H1 (cell line): ENCODE measurements around the gene KCNMA1. TPM values are rescaled to one million over a fixed set of nuclear protein-coding genes. Genes with fewer than 3 reads are reported as not detected.

Source experiments
- CTCF ChIA-PET: fragments of 300-600 bp; sonication (Branson Sonifier 250); formaldehyde crosslinking; loops from one replicate; lab custom pipeline; 2021; ENCODE audit not compliant: partially characterized antibody; lab: Charles Lee
- POLR2A ChIA-PET: fragments of 300-600 bp; sonication (Branson Sonifier 250); formaldehyde crosslinking; loops from one replicate; lab custom pipeline; 2021; ENCODE audit warnings: inconsistent platforms; ENCODE audit not compliant: partially characterized antibody; lab: Charles Lee
- DNase-seq, 2 experiments: peaks; one replicate each; pipeline versions ENCODE4 v3.0.0 to v3.0.0-alpha.2; 2010 to 2022; ENCODE audit warnings: low spot score in 2 of 2, low read depth in 1 of 2, mixed read lengths in 1 of 2
- FAIRE-seq: peaks from 2 replicates; lab custom pipeline; 2011; peaks lifted over from hg19 to GRCh38; lab: Jason Lieb, UNC
- H2AFZ ChIP-seq: 2 replicates; pipeline ENCODE4 v1.8.1; 2012; ENCODE audit warnings: low read length, inconsistent platforms
- H2AK5ac ChIP-seq: 2 replicates; pipeline ENCODE4 v1.6.1; 2013; ENCODE audit warnings: low read depth, low read length
- H2BK120ac ChIP-seq: replicated peaks from 2 replicates; pipeline ENCODE3; 2013; ENCODE audit warnings: low read depth, low read length, inconsistent platforms
- H2BK12ac ChIP-seq: 2 replicates; pipeline ENCODE4 v1.6.1; 2013; ENCODE audit warnings: low read depth, low read length
- H2BK15ac ChIP-seq: 2 replicates; pipeline ENCODE4 v1.6.1; 2013; ENCODE audit warnings: low read length
- H2BK20ac ChIP-seq: 2 replicates; pipeline ENCODE4 v1.6.1; 2013; ENCODE audit warnings: low read length
- H2BK5ac ChIP-seq: 2 replicates; pipeline ENCODE4 v1.6.1; 2013; ENCODE audit warnings: low read depth, low read length
- H3K14ac ChIP-seq: 2 replicates; pipeline ENCODE4 v1.6.1; 2013; ENCODE audit warnings: inconsistent platforms; ENCODE audit not compliant: insufficient read length
- H3K18ac ChIP-seq: 2 replicates; pipeline ENCODE4 v1.6.1; 2013; ENCODE audit warnings: low read length; ENCODE audit errors: extremely low read depth
- H3K23ac ChIP-seq: 2 replicates; pipeline ENCODE4 v1.6.1; 2013; ENCODE audit warnings: inconsistent platforms; ENCODE audit not compliant: insufficient read length
- H3K23me2 ChIP-seq: 2 replicates; pipeline ENCODE4 v1.6.1; 2013; ENCODE audit warnings: low read depth, low read length
- H3K27ac ChIP-seq: 2 replicates; pipeline ENCODE4 v1.6.1; 2011; ENCODE audit warnings: low read depth, low read length, inconsistent platforms
- H3K27me3 ChIP-seq, 4 experiments: replicated peaks in 1 of 4; 1 replicate in 1 of 4; 2 replicates in 3 of 4; pipeline versions ENCODE4 v1.6.1 to v1.8.1; 2011 to 2013; ENCODE audit warnings: low read length in 3 of 4, mild to moderate bottlenecking in 3 of 4, inconsistent platforms in 2 of 4, mixed read lengths in 2 of 4, moderate library complexity in 1 of 4; ENCODE audit not compliant: control insufficient read depth in 3 of 4, insufficient read depth in 3 of 4; ENCODE audit errors: extremely low read depth in 1 of 4
- H3K36me3 ChIP-seq, 4 experiments: 2 replicates each; pipeline versions ENCODE4 v1.6.1 to v1.8.1; 2011 to 2013; ENCODE audit warnings: mild to moderate bottlenecking in 4 of 4, low read length in 3 of 4, moderate library complexity in 2 of 4, control low read depth in 1 of 4, inconsistent platforms in 1 of 4; ENCODE audit not compliant: insufficient read depth in 4 of 4, control insufficient read depth in 2 of 4
- H3K4ac ChIP-seq: replicated peaks from 2 replicates; pipeline ENCODE3; 2013; ENCODE audit warnings: low read length, low read depth, mixed read lengths, inconsistent platforms; ENCODE audit not compliant: insufficient read length
- H3K4me1 ChIP-seq, 4 experiments: replicated peaks in 1 of 4; 1 replicate in 1 of 4; 2 replicates in 3 of 4; pipeline versions ENCODE4 v1.6.1 to v1.8.1; 2011 to 2013; ENCODE audit warnings: low read length in 3 of 4, inconsistent platforms in 2 of 4, mixed read lengths in 1 of 4; ENCODE audit not compliant: insufficient read depth in 4 of 4, control insufficient read depth in 3 of 4
- H3K4me2 ChIP-seq, 2 experiments: 2 replicates each; pipeline versions ENCODE4 v1.6.1 to v1.8.1; 2011 to 2013; ENCODE audit warnings: low read depth in 2 of 2, low read length in 2 of 2, control low read depth in 1 of 2, inconsistent platforms in 1 of 2, mild to moderate bottlenecking in 1 of 2; ENCODE audit not compliant: insufficient read depth in 1 of 2
- H3K4me3 ChIP-seq, 4 experiments: fragments of 200-600, 300-600 bp in 1 of 4; sonication (generic), shearing (Covaris generic), sonication (Bioruptor Twin) in 1 of 4; 2 replicates each; pipeline versions ENCODE4 v1.5.1 to v1.8.1; 2011 to 2016; ENCODE audit warnings: low read length in 4 of 4, low read depth in 3 of 4, control low read depth in 2 of 4, inconsistent platforms in 2 of 4, mild to moderate bottlenecking in 2 of 4, mixed read lengths in 1 of 4, moderate library complexity in 1 of 4; ENCODE audit not compliant: insufficient read depth in 2 of 4; ENCODE audit errors: extremely low read depth in 1 of 4
- H3K56ac ChIP-seq: replicated peaks from 2 replicates; pipeline ENCODE3; 2013; ENCODE audit warnings: low read depth, mild to moderate bottlenecking, mixed read lengths, low read length, inconsistent platforms; ENCODE audit not compliant: insufficient read length
- H3K79me1 ChIP-seq: 2 replicates; pipeline ENCODE4 v1.6.1; 2013; ENCODE audit warnings: low read depth, low read length, control low read depth
- H3K79me2 ChIP-seq, 2 experiments: 2 replicates each; pipeline versions ENCODE4 v1.6.1 to v1.8.1; 2012 to 2013; ENCODE audit warnings: low read length in 2 of 2, mild to moderate bottlenecking in 2 of 2, inconsistent platforms in 1 of 2; ENCODE audit not compliant: insufficient read depth in 2 of 2, control insufficient read depth in 1 of 2
- H3K9ac ChIP-seq, 4 experiments: replicated peaks in 1 of 4; 1 replicate in 1 of 4; 2 replicates in 3 of 4; pipeline versions ENCODE4 v1.6.1 to v1.8.1; 2011 to 2013; ENCODE audit warnings: low read depth in 3 of 4, low read length in 3 of 4, control low read depth in 2 of 4, mild to moderate bottlenecking in 2 of 4, moderate library complexity in 2 of 4, inconsistent platforms in 1 of 4; ENCODE audit errors: extremely low read depth in 1 of 4
- H3K9me3 ChIP-seq, 2 experiments: 2 replicates each; pipeline versions ENCODE4 v1.6.1 to v1.8.1; 2012 to 2013; ENCODE audit warnings: mild to moderate bottlenecking in 2 of 2, moderate library complexity in 2 of 2, control low read depth in 1 of 2, inconsistent platforms in 1 of 2, low read depth in 1 of 2, low read length in 1 of 2, mixed read lengths in 1 of 2; ENCODE audit not compliant: insufficient read depth in 2 of 2
- H4K20me1 ChIP-seq, 2 experiments: replicated peaks in 1 of 2; 2 replicates each; pipeline versions ENCODE3 to v1.8.1; 2011 to 2013; ENCODE audit warnings: inconsistent platforms in 2 of 2, low read length in 2 of 2, mild to moderate bottlenecking in 1 of 2; ENCODE audit not compliant: insufficient read depth in 2 of 2, control insufficient read depth in 1 of 2
- H4K5ac ChIP-seq: 2 replicates; pipeline ENCODE4 v1.6.1; 2013; ENCODE audit warnings: low read length, low read depth, mixed read lengths, inconsistent platforms; ENCODE audit not compliant: insufficient read length
- H4K8ac ChIP-seq: 2 replicates; pipeline ENCODE4 v1.8.0; 2013; ENCODE audit warnings: mild to moderate bottlenecking, moderate library complexity, low read length, inconsistent platforms; ENCODE audit not compliant: insufficient read depth; ENCODE audit errors: extremely low read depth
- H4K91ac ChIP-seq: replicated peaks from 2 replicates; pipeline ENCODE3; 2013; ENCODE audit warnings: low read length, mixed read lengths, inconsistent platforms; ENCODE audit not compliant: insufficient read length
- EGR1 ChIP-seq: IDR thresholded peaks from 2 replicates; pipeline ENCODE4 v1.6.1; 2011; ENCODE audit warnings: low read depth, low read length, borderline replicate concordance
- HDAC6 ChIP-seq: IDR thresholded peaks from one replicate; pipeline ENCODE4 v1.7.1; 2012; ENCODE audit warnings: low read depth, mild to moderate bottlenecking, inconsistent platforms, low read length, moderate library complexity
- JUND ChIP-seq: IDR thresholded peaks from 2 replicates; pipeline ENCODE4 v1.6.1; 2011; ENCODE audit warnings: mild to moderate bottlenecking, improper control_type of control experiment, low read length
- MAFK ChIP-seq: IDR thresholded peaks from 2 replicates; pipeline ENCODE4 v1.6.1; 2012; ENCODE audit warnings: low read depth, mild to moderate bottlenecking, improper control_type of control experiment, low read length
- POLR2AphosphoS5 ChIP-seq: IDR thresholded peaks from 2 replicates; pipeline ENCODE4 v1.6.1; 2011; ENCODE audit warnings: low read depth, low read length
- RAD21 ChIP-seq, 2 experiments: IDR thresholded peaks in 1 of 2; conservative IDR thresholded peaks in 1 of 2; 2 replicates each; pipeline ENCODE4 v1.6.1; 2011; ENCODE audit warnings: low read depth in 2 of 2, low read length in 2 of 2, improper control_type of control experiment in 1 of 2, inconsistent platforms in 1 of 2, mild to moderate bottlenecking in 1 of 2, moderate library complexity in 1 of 2
- RNF2 ChIP-seq: fragments of 200-900, 300-1000 bp; sonication (generic); IDR thresholded peaks from 2 replicates; pipeline ENCODE4 v1.7.1; 2016; ENCODE audit warnings: borderline replicate concordance, low read depth, mild to moderate bottlenecking, antibody characterized with exemption, low read length; ENCODE audit not compliant: poor library complexity, severe bottlenecking; ENCODE audit errors: missing control alignments
- SIN3A ChIP-seq, 2 experiments: IDR thresholded peaks in 1 of 2; conservative IDR thresholded peaks in 1 of 2; 2 replicates each; pipeline ENCODE4 v1.6.1; 2011 to 2012; ENCODE audit warnings: low read length in 2 of 2, improper control_type of control experiment in 1 of 2, low read depth in 1 of 2, mild to moderate bottlenecking in 1 of 2
- SIRT6 ChIP-seq: IDR thresholded peaks from one replicate; pipeline ENCODE4 v1.7.1; 2012; ENCODE audit warnings: low read length, inconsistent platforms
- TAF7 ChIP-seq: optimal IDR thresholded peaks from 2 replicates; pipeline ENCODE3; 2011; ENCODE audit warnings: low read depth, mild to moderate bottlenecking, inconsistent platforms, low read length, moderate library complexity, borderline replicate concordance
- WGBS, 2 experiments: shearing (Covaris generic) in 1 of 2; methylation state at CpG; one replicate each; pipeline versions ENCODE4 v1.1.6 to v1.1.7; 2013 to 2015; ENCODE audit warnings: low lambda C conversion rate in 2 of 2, mixed read lengths in 2 of 2, inconsistent platforms in 1 of 2, low coverage in 1 of 2, missing lambda C conversion rate in 1 of 2; ENCODE audit not compliant: insufficient replicate concordance in 2 of 2, insufficient coverage in 1 of 2, insufficient read length in 1 of 2; ENCODE audit errors: extremely low coverage in 1 of 2, missing lambda C conversion rate in 1 of 2; 5-methylcytosine and 5-hydroxymethylcytosine counted together
- polyA plus RNA-seq, 7 experiments: library from polyadenylated mRNA; depleted of rRNA in 3 of 7; stranded (reverse) in 5 of 7; unstranded in 2 of 7; fragments of >200 nt in 5 of 7; fragments of 200-250 nt in 2 of 7; gene quantifications; 1 replicate in 5 of 7; 2 replicates in 1 of 7; 4 replicates in 1 of 7; pipeline versions ENCODE4 v1.2.1 to v1.2.3, GENCODE V29; 2011 to 2013; ENCODE audit warnings: missing spikeins in 2 of 7, mixed read lengths in 2 of 7
- total RNA-seq: library from RNA; stranded (reverse); fragmentation: NEBNext Ultra II Directional; extraction: Animal tissue kit (Norgen Biotek cat#: 25700); gene quantifications from 2 replicates; pipeline ENCODE4 v1.2.1, GENCODE V29; 2021
- TF ChIP-seq, protein P1 (sequence below): IDR thresholded peaks from 2 replicates; pipeline ENCODE4 v1.6.1; 2012; ENCODE audit warnings: inconsistent platforms

Gene KCNMA1
- total and polyA plus RNA-seq, 2 of the 8 experiments (the other 6 are each of a cell fraction or from before 2014, with no cell fraction given): 10.2 to 11.1 TPM

DNA sequence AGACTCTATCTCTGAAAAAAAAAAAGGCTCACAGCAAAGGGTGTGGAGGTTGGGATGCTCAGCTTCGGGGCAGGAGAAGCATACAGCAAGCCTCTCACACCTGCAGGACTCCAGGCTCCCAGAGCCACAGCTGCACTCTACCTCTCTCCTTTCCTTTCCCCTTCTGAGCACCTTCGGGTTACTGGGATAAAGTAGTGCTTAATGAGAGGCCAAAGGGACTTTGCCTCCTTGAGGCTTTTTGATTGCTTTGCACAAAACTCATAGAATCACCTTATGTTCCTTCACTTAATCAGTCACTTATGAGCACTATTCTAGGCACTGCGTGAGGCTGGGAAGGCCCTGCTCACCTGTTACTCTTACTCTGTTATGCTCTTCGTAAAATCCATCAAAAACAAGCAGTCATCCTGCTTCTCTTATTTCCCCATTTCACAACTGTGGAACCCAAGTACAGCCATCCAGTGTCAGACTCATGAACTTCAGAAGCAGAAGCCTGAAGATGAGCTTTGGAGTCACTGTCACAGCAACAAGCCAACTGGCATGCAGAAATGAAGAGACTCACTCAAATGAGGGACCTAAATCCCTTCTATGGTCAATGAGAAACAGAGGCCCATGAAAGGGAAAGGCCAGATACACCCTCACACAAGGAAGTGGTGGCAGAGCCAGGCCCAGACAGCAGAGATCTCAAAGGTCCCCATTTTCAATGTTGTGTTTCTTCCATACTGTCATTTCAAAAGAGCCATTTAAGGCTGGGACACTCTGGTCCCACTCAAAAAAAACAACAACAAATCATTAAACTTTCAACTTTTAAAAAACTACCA is 205.4 kb downstream of the KCNMA1 start:
- Histone ChIP-seq H4K8ac (no peak overlapping the region), H3K23ac (no peak overlapping the region), H3K27me3 (no peaks in the 10 kb centered on the region), H2AK5ac (no peak overlapping the region), H3K9ac (no peak overlapping the region), H4K20me1 (no peaks in the 10 kb centered on the region), H3K9me3 (no peaks in the 10 kb centered on the region), H3K4me2 (no peak overlapping the region), H2AFZ (no peak overlapping the region), H4K91ac (no peak overlapping the region), H3K79me1 (no peaks in the 10 kb centered on the region), H3K27ac (0 out of 2 replicates have a peak overlapping the region, but pooled peaks have one; percentile 17), H2BK20ac (no peak overlapping the region), H3K4me1 (peaks cover 0 to 20% (median 7%) of the 10 kb centered on the region in 4 experiments; a peak in 4 of 7 replicates), H4K5ac (no peak overlapping the region), H3K56ac (no peak overlapping the region), H2BK5ac (no peak overlapping the region), H3K14ac (no peak overlapping the region), H3K79me2 (no peaks in the 10 kb centered on the region), H2BK12ac (0 out of 2 replicates have a peak overlapping the region, but pooled peaks have one; percentile 31), H3K4ac (no peak overlapping the region), H3K18ac (0 out of 2 replicates have a peak overlapping the region, but pooled peaks have one; percentile 7), H3K36me3 (no peaks in the 10 kb centered on the region), H2BK15ac (no peak overlapping the region), H3K4me3 (no peak overlapping the region), H3K23me2 (no peaks in the 10 kb centered on the region), H2BK120ac (no peak overlapping the region)
- ChIA-PET POLR2A (interaction anchor here (0.6 kb wide), 1 partner anchor 10 kb away, joined by 3 read pairs; no protein-coding TSS in a partner anchor), CTCF (interaction anchor here (0.6 to 5.8 kb wide), 12 partner anchors 8 to 279 kb away, joined by 3 to 21 read pairs (median 4); no protein-coding TSS in a partner anchor)
- DNase-seq: no peak
- 82% methylated on average over 4 of the region's 4 CpGs; no CpG with 5 or more reads in 1 of the 2 experiments for WGBS, 2 experiments
- FAIRE-seq: no peak
- TF ChIP-seq EGR1 (no peak), HDAC6 (no peak), RNF2 (no peak), SIRT6 (no peak), POLR2AphosphoS5 (no peak), RAD21 (IDR thresholded peaks at IDR 0.05 in 1 of 2, conservative IDR thresholded peaks at IDR 0.05 in 1 of 2; ENCODE audit: low read depth in 2 of 2, low read length in 2 of 2) (no peak), JUND (no peak), SIN3A (conservative IDR thresholded peaks at IDR 0.05 in 1 of 2, IDR thresholded peaks at IDR 0.05 in 1 of 2; ENCODE audit: low read depth in 1 of 2, low read length in 2 of 2) (no peak), TAF7 (no peak), MAFK (no peak)
- TF ChIP-seq, protein P1, sequence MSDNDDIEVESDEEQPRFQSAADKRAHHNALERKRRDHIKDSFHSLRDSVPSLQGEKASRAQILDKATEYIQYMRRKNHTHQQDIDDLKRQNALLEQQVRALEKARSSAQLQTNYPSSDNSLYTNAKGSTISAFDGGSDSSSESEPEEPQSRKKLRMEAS: no peak
